ENCODE measurements around the gene HSPA12B. TPM values are rescaled to one million over a fixed set of nuclear protein-coding genes. Genes with fewer than 3 reads are reported as not detected.

The HSPA12B gene
- total and polyA plus RNA-seq, 11 donors, result 10.4 to 35.7 (median 14.3) TPM

DNA sequence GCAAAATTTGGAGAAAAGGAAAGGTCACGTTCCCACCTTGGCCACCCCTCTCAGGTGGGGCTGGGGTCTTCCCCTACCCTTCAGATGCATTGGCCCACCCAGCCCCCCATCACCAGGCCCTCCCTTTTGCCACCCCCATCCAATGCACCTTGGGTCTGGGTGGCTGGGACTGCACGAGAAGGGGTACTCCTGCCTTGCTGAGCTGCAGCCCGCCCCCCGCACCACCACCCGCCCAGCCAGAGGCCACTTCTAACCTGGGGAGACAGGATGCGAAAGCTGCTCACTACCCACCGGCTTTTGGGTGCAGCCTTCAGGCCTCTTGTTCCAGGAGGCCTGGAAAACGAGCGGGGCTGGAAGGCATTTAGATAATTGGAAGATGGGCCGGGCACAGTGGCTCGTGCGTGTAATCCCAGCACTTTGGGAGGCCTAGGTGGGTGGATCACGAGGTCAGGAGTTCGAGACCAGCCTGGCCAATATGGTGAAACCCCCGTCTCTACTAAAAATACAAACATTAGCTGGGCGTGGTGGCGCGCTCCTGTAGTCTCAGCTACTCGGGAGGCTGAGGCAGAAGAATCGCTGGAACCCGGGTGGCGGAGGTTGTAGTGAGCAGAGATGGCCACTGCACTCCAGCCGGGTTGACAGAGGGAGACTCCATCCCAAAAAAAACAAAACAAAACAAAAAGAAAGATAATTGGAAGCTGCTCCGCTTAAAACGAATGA is 62.4 kb downstream of the HSPA12B start:
- no peaks in the 10 kb centered on the region for H3K9me3 ChIP-seq
- intact Hi-C loops (cut with DNase I), result loop anchor here in 3 of 10 donors (2.0 kb wide), 2 partner anchors 24 to 26 kb away; partner anchors contain the start of gene AP5S1 (in 1 of the 3)
- H3K27me3 ChIP-seq, result no peaks in the 10 kb centered on the region
- ATAC-seq, result no peak
- DNase-seq, result no peak
- WGBS, 4 donors, result 84 to 90% (median 86%) methylated on average over 22 to 25 of the region's 25 CpGs
- peaks cover 0 to 38% (median 14%) of the 10 kb centered on the region in 12 donors for H3K4me1 ChIP-seq
- peak overlapping the region in 11 of 12 donors; percentile 90 to 99 (median 96) for H3K27ac ChIP-seq
- H3K36me3 ChIP-seq, result peaks cover 0 to 17% (median 0%) of the 10 kb centered on the region in 9 donors
- TF ChIP-seq CTCF (IDR thresholded peaks at IDR 0.05) (no peak), POLR2A (IDR thresholded peaks at IDR 0.05) (no peak)
- H3K4me3 ChIP-seq, result peak overlapping the region in 11 of 12 donors; percentile 68 to 94 (median 78)

- H3K27ac ChIP-seq, result peak within 1 kb of the TSS; percentile 90 to 99 (median 96)
- intact Hi-C loops (cut with DNase I), result loop anchor here in 3 of 10 donors (2.0 kb wide), 2 partner anchors 23 to 25 kb away; partner anchors contain the start of gene AP5S1 (in 1 of the 3)
- DNase-seq, result peak; percentile 93 to 96 (median 94)
- TF ChIP-seq POLR2A (IDR thresholded peaks at IDR 0.05), result peak in 1 of 2 donors; percentile 44
- TF ChIP-seq CTCF (IDR thresholded peaks at IDR 0.05), result peak in 9 of 12 donors; percentile 22 to 46 (median 32)
- peak; percentile 93 to 97 (median 95) for ATAC-seq
- H3K36me3 ChIP-seq, result peaks cover 0 to 25% (median 4%) of the 10 kb centered on the region in 9 donors
- no peaks in the 10 kb centered on the region for H3K27me3 ChIP-seq
- H3K9me3 ChIP-seq, result no peaks in the 10 kb centered on the region
- H3K4me3 ChIP-seq, result peak within 1 kb of the TSS; percentile 38 to 94 (median 76)
- H3K4me1 ChIP-seq, result peaks cover 0 to 45% (median 14%) of the 10 kb centered on the region in 12 donors
- 2% methylated on average over 51 to 68 of the region's 69 CpGs for WGBS, 4 donors
Measured at GRCh38 chr20:3795511-3796468, 63.3 kb downstream of the HSPA12B start, which contains the start of gene CDC25B. CDC25B (plus strand) TSS chr20:3796310; CDS start chr20:3796532, 222 bp downstream.

- DNase-seq, result peak in 1 of 5 donors; percentile 34
Measured at GRCh38 chr20:3796477-3797225, 64.2 kb downstream of the HSPA12B start.

More at GRCh38 chr20:3796477-3797225, 64.2 kb downstream of the HSPA12B start:
- Histone ChIP-seq H3K27ac (peak overlapping the region in 6 of 12 donors; percentile 34 to 97 (median 92)), H3K36me3 (peaks cover 0 to 33% (median 10%) of the 10 kb centered on the region in 9 donors), H3K27me3 (no peaks in the 10 kb centered on the region), H3K4me3 (peak overlapping the region in 11 of 12 donors; percentile 68 to 94 (median 78)), H3K9me3 (no peaks in the 10 kb centered on the region), H3K4me1 (peaks cover 0 to 45% (median 14%) of the 10 kb centered on the region in 12 donors)
- 14 to 27% (median 19%) methylated on average over 17 to 33 of the region's 33 CpGs for WGBS, 4 donors
- TF ChIP-seq CTCF (IDR thresholded peaks at IDR 0.05), result no peak
- TF ChIP-seq POLR2A (IDR thresholded peaks at IDR 0.05), result no peak
- ATAC-seq, result peak in 1 of 4 donors; percentile 1
- intact Hi-C loops (cut with DNase I), result no loop called here

Measured in heart left ventricle (tissue), 16 donors.